Activated CD4-positive, alpha-beta T cell treated with anti-CD3 and anti-CD28 coated beads, Interleukin-2, Interleukin-4, amounts not matched to agents 100 ng/mL and 50 ng/mL, durations not matched to agents 16 hours and 8 hours (primary cell): ENCODE data around the gene GRN.
A peak's percentile ranks its signal among the peaks of the same experiment; 100 is the strongest.
"Not testable (repeated sequence)": the region's sequence is repeated elsewhere in the genome, so short reads cannot be mapped to it uniquely, and the experiment has no call there.

Experiments used
- DNase-seq: peaks from one replicate; pipeline ENCODE4 v3.0.0-alpha.2; 2020; ENCODE audit warnings: low spot score

Gene GRN

DNA sequence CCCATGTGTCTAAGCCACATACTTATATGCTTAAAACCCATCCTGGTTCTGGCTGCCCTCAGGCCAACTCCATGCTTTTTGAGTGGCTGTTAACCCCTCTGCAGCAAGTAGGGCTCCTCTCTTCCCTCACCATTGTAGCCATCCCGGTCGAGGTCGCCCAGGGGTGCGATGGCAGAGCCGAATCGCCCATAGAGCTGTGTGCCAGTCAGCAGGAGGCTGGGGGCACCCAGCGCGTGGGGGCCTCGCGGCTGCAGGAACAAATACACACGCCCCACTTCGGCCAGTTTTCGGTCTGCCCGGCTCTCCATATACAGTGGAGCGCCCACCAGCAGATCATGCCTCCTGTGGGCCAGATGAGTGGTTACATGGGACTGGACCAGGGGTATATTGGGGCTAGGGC, 38.3 kb downstream of the GRN start:
- DNase-seq = no peak

- DNase-seq = no peak
Measured at GRCh38 chr17:44383861-44384260, 38.8 kb downstream of the GRN start.

DNA sequence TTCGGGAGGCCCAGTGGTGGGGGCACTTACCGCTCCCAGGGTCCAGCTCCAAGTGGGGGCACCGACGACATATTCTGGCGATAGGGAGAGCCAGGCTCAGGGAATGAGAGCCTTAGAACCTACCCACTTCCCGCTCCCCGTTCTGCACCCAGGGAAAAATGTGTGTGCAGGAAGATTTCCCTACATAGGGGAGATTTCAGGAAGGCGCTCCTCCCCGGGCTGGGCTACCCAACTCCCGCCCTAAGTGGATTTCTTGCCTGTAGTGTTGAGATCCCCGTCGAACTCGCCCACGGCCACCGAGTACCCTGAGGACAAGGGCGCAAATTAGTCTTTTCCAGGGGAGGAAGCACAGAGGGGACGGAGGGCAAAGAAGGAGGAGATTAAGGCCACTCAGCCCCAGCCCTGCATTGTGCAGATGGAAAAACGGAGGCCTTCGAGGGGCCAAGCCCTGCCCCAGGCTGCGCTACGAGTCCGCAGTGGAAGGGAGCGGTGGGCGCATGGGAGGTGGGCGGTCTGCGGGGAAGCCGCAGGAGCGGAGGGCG, 39.2 kb downstream of the GRN start:
- DNase-seq = no peak

- DNase-seq = no peak
Measured at GRCh38 chr17:44384823-44385286, 39.8 kb downstream of the GRN start.

DNA sequence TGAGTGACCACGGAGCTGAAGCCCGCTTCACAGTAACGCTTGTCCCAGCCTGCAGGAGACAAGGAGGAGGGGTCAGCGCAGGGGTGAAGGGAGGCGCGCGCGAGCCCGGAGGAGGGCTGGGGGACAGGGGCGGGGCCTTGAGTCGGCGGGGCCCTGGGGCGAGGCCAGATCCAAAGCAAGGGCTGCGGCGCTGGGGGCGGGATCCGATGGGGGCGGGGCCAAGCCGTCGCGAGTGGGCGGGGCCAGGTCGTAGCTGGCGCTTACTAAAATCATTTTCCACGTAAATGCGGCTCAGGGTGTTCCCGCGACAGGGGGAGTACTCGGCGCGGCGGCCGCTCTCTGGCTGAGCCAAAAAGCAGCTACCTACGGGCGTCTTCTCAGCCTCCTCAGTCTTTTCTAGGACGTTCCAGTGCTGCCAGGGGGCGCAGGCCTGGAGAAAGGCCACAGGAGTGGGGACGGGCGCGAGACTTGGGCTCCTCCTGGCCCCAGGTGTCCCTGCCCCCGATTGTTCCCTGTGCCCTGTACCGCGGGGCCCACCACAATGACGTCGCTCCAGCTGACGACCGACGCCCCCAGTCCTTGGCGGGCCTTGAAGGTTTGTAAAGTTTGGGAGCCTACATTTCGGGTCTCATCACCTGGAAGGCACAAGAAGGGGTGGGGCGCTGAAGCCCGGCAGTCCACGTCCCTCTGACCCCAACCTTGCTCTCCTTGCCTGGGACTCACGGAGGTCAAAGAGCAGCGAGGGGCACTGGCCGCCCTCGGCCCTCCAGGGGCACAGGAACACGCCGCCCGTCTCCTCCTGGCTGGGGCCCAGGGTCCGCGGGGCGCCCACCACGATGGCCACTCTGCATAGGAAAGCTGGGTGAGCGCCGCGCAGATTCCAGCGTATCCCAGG, 40.4 kb downstream of the GRN start:
- DNase-seq = peak; percentile 86

GRCh38 chr17:44386182-44386525, 41.1 kb downstream of the GRN start:
- DNase-seq = no peak

DNA sequence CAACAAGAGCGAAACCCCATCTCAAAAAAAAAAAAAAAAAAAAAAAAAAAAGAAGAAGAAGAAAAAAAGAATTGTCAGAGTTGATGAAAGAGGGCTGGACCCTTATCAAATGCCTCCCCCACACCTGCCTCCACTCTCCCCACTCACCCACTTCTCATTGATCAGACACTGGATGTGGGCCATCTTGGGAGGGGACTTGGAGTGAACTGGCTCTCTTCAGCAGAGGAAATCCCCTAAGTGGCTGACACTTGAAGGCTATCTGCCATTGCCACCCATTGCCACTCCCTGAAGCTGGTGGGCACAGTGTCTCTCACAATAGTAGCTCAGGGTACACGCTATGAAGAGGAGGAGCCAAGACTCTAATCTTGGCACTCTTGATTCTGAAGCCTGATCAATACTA, 42.7 kb downstream of the GRN start:
- DNase-seq = no peak

GRCh38 chr17:44389281-44389680, 44.2 kb downstream of the GRN start, which contains the start of gene ITGA2B:
Gene ITGA2B (minus strand): TSS chr17:44389649. CDS start chr17:44389473, 176 bp downstream.
- no peak for DNase-seq

- no peak for DNase-seq
Measured at GRCh38 chr17:44389723-44390202, 44.7 kb downstream of the GRN start.

DNA sequence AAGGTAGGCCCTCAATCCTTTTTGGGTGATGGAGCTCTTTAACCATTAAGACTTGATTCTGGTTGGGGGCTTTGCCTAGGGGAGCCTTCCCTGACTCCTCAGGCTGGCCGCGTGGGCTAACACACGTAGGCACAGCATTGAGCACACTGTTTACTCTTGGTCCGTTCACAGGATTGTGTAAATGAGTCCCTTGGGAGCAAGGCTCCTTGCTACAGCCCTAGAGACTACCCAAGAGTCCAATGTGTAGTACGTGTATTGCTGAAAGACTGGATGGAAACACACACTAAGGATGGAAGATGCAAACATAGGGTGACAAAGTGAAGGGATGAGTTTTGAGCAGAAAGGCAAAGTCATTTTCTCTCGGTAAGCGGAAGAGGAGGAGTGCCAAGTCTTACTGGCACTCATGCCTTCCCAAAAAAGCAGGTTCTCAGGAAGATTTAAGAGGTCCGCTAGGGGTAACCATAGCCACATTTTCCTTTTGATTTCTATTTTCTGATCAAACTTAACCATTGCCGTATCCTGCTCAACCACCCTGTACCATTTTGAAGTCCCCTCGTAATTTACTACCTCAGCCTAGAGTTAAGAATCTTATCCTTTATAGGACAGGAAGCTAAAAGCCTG, 45.3 kb downstream of the GRN start:
- no peak for DNase-seq

DNA sequence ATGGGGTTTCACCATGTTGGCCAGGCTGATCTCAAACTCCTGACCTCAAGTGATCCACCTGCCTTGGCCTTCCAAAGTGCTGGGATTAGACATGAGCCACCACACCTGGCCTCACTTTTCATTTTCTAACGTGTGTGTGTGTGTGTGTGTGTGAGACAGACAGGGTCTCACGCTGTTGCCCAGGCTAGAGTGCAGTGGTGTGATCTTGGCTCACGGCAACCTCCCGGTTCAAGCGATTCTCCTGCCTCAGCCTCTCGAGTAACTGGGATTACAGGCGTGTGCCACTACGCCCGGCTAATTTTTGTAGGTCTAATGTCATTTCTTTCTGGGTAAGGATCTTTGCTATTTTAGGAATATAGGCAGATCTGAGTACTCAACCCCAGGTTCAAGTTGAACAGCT, 49.0 kb downstream of the GRN start:
- DNase-seq = not testable (repeated sequence)

DNA sequence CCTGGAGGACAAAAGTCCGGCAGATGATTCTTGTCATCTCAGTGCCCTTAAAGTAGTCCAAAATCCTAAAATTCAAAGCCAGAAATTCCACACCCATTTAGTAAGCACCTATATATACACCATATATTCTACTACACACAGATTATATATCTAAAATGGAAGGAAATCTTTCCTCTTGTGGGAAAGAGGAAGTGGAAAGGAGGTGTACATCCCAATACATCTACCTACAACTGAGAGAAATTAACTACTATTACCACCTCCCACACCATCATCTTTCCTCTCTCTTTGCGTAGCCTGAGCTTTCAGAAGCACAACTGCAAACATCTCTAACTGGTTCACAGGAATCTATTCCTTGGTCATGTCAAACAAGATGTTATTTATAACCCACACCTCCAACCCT, 49.7 kb downstream of the GRN start:
- DNase-seq = no peak

DNA sequence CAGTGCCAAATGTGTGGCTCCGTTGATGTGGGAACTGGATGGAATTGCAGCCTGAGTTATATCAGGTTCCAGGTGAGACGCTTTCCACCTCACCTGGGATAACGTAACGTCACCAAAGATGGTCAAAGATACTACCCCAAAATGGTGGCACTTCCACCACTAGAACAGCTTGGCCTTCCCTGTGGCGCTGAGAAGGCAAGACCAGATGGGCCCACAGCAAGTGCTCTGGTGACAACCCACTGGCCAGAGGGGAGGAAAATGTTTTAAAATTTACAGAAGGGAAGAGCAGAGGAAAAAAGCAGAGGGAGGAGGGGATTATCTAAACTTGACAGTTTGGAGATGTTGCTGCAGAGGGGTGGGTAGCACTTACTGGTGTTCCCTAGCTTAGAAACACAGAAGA, 51.8 kb downstream of the GRN start:
- DNase-seq = no peak

DNA sequence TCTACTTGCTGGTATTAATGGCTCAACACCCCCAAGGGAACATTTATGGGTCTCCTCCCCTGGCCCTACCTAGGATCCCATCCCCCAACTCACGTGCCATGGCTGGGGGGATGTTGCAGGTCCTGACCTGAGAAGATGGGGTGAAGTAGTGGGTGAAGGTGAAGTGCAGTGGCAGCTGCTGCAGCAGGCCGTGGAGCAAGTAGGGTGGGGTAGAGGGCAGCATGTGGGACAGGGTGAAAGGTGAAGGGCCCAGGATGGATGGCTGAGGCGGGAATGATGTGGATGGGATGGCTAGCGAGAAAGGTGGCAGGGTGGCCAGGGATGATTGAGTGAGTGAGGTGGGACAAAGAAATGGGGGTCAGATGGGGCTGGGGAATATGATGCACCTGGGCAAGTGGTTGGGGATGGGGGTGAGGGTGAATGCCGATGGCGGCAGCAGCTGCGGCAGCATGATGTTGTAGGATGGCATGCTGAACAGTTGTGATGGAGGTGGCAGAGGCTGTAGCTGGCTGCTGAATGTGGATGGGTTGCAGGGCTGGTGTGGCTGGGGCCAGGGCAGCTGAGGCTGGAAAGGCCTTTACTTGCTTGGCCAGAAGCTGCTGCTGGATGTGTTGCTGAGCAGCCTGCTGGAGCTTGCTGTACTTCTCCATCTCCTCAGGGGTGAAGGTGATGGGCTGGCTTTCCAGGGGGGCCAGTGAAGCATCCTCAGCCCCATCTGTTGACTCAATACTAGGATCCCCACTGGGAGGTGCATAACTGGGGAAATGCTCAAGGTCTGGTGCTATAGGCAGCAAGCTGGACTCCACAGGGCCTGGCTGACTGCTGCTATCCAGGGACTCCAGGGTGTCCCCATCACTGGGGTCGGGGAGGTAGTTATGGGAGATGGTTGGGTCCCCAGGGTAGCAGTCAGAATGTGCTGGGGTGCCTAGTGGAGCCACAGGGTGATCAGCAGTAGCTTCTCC, 52.7 kb downstream of the GRN start:
- no peak for DNase-seq

DNA sequence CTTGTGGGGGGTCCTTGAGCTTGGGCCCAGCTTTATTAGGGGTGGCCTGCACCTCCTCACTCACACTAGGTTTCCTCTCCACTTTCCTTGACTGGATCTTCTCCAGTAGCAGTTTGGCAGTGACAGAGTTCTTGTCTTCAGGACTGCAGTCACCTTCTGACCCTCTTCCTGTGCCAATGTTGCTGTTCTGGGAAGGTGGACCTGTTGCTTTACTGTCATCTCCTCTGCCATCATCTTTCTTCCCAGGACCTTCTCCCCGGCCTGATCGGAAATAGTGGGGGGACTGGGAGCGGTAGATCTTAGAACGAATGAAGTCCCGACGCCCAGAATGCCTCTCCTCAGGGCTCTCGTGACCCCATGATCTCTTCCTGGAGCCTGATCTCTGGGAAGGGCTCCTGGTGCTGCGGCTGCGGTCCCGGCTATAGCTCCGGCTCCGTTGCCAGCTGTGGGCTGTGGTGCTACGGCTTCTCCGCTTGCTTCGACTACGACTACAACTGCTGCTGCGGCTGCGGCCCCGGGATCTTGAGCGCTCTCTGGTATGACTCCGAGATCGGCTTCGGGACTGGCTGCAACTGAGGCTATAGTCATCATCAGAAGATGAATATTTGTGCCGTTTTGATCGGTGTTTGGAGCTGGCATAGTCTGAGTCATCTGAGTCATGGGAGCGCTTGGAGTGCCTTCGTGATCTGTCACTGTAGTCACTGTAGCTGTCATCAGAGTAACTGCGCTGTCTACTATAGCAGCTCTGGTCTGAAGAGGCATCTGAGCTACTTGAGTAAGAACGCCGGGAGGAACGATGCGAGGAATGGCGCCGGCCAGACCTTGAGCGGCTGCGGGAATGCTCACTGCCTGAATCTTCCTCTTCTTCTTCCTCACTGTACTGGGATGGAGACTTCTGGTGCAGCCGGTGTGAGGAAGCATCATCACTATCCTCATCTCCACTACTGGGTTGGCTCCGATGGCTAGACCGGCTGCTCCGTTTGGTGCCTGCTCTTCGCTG, 53.9 kb downstream of the GRN start:
- DNase-seq = no peak

DNA sequence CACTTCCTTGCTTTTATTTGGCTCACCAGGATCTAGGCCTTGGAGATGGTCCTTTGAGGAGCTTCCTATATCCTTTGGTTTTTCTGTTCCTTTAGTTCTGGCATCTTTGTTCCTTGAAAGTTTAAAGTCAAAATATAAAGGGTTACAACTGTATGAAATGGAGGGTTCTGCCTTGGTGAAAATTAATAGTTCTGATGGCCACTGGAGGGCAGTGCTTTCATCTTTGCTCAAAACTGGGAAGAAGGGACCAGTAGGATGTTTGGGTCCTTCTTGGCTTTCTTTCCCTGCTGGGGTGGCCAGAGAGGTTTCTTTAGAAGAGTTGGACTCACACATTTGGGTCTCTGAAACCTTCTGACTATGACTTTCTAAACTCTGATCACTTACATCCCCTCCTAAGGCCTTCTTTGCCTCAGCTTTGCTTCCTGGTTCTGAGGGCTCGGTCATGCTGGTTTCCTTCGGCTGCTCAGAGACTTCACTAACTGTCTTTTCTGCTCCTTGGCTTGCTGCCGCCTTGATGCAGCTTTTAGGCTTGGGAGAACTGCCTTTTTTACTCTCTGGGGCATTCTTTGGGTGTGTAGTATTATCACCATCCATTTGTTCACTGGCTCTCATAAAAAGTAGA, 55.2 kb downstream of the GRN start:
- no peak for DNase-seq
